ENCODE data around the gene TP53I11. TPM values are rescaled to one million over a fixed set of nuclear protein-coding genes. Genes with fewer than 3 reads are reported as not detected.
A peak's percentile ranks its signal among the peaks of the same experiment; 100 is the strongest.

TP53I11 gene
- total and polyA plus RNA-seq, 2 donors (not counting 3 experiments of a cell fraction or from before 2014, with no cell fraction given): 31.5 to 79.4 TPM

DNA sequence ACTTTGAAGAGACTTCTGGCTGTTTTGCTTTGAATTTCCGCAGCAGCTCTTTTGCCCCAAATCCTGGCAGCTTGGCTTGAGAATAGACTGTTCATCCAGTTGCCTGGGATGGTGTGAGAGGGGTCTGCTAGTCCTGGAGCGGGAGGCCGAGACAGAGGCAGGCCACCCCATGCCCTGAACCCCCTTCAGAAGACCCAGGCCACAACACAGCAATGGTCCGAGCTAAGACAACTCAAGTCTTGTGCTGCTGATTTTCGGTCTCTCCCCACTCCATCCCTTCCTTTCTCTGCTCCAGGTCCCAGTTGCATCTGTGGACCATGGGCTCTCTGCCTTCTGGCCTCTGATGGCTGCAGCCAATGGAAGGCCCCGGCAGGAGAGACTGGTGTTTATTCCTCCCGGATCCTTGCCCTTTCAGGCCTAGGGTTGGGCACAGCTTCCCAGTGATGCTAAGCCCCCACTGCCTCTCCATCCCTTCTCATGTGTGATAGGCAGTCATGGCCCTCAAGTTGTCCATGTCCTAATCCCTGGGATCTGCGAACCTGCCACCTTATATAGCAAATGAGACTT is 31.9 kb upstream of the TP53I11 start:
- POLR2A ChIA-PET: no interaction called here
- H3K79me2 ChIP-seq (ENCODE audit: control insufficient read depth, insufficient read depth, low read length): no peaks in the 10 kb centered on the region
- H3K27ac ChIP-seq (ENCODE audit: insufficient read depth, low read depth, low read length): no peak overlapping the region
- no peak for TF ChIP-seq JUN (IDR thresholded peaks at IDR 0.05; ENCODE audit: borderline replicate concordance, insufficient read depth, insufficient read length, low read depth)
- TF ChIP-seq GATA2 (IDR thresholded peaks at IDR 0.05; ENCODE audit: insufficient read depth, insufficient read length, low read depth, low read length): no peak
- TF ChIP-seq POLR2AphosphoS5 (IDR thresholded peaks at IDR 0.05; ENCODE audit: insufficient read depth, low read depth, low read length): no peak
- no peak overlapping the region for H3K4me2 ChIP-seq (ENCODE audit: insufficient read depth, low read length)
- dilution Hi-C loops (cut with MboI; ENCODE audit: extremely low pct_ligation_motif_present, low sequenced_read_pairs) (no loop called here), intact Hi-C loops (cut with micrococcal nuclease) (loop anchor here (5.0 kb wide), 1 partner anchor 45 kb away; no protein-coding TSS in a partner anchor)
- BruUV-seq (replicated peaks): no TSS peak
- peaks cover 35% of the 10 kb centered on the region for H3K4me1 ChIP-seq (ENCODE audit: control insufficient read depth, extremely low read depth, insufficient read depth, low read length)
- H3K4me3 ChIP-seq (replicated peaks in 1 of 3; ENCODE audit: insufficient read depth in 1 of 3, low read depth in 1 of 3, low read length in 3 of 3): no peak overlapping the region
- no peak for DNase-seq (ENCODE audit: low read depth, low spot score)
- no peaks in the 10 kb centered on the region for H4K20me1 ChIP-seq (replicated peaks; ENCODE audit: control insufficient read depth, extremely low read depth, insufficient read depth, low read length)
- H2AFZ ChIP-seq (ENCODE audit: low read depth, low read length): no peak overlapping the region
- CTCF ChIA-PET: interaction anchor here (0.9 to 1.7 kb wide), 3 partner anchors 46 to 365 kb away, joined by 3 to 9 read pairs (median 5); no protein-coding TSS in a partner anchor
- peaks cover 0 to 2% of the 10 kb centered on the region in 2 experiments for H3K27me3 ChIP-seq (ENCODE audit: control insufficient read depth in 2 of 2, insufficient read depth in 2 of 2, low read length in 2 of 2)
- no peak for FAIRE-seq
- no peaks in the 10 kb centered on the region for H3K9me3 ChIP-seq (replicated peaks; ENCODE audit: control insufficient read depth, insufficient read depth, low read length)
- no peak overlapping the region for H3K9ac ChIP-seq (replicated peaks; ENCODE audit: extremely low read depth, insufficient read depth, low read length)
- H3K36me3 ChIP-seq (ENCODE audit: control insufficient read depth in 2 of 2, extremely low read depth in 1 of 2, insufficient read depth in 2 of 2, low read length in 2 of 2): no peaks in the 10 kb centered on the region
- H3K9me1 ChIP-seq (replicated peaks; ENCODE audit: control insufficient read depth, extremely low read depth, insufficient read depth, low read length): no peaks in the 10 kb centered on the region

DNA sequence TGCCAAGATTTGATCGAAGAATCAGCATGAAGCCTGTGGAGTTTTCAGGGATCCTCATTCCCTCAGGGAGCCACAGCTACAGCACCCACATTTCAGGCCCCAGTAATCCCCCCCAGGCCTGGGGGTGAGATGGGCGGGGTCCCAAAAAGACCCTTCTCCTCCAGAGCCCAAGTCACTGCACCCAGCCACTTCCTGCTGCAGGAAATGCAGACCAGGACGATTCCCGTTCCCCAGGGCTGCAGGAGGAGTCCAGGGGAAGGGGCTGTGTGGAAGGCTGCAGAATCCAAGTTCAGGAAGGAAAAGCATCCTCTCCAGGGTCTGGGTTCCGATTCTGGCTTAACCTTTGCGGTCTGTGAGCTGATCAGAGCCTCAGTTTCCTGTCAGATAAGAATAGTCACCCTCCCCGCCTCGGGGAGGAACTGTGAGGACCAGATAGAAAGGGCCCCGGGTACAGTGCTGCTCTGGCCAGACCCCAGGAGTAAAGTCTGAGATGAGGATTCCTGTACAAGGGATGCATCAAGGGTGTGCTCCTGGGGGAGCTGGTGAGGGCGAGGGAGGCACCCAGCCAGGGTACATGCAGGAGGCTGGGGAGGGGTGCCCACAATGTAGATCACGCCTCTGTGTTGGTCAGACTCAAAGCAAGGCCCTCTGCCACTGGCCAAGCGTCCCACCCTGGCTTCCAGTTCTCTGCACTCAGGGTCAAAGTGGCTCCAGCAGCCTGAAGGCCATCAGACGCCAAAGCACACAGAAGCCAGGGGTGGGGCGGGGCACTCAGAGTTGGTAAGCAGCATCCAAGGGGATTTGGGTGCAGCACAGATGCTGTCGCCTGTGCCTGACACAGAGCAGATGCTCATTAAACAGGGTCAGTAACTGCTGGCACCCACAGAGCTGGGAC is 30.1 kb upstream of the TP53I11 start:
- no peak overlapping the region for H2AFZ ChIP-seq (ENCODE audit: low read depth, low read length)
- peaks cover 42% of the 10 kb centered on the region for H3K4me1 ChIP-seq (ENCODE audit: control insufficient read depth, extremely low read depth, insufficient read depth, low read length)
- no peak overlapping the region for H3K9ac ChIP-seq (replicated peaks; ENCODE audit: extremely low read depth, insufficient read depth, low read length)
- H3K27me3 ChIP-seq (ENCODE audit: control insufficient read depth in 2 of 2, insufficient read depth in 2 of 2, low read length in 2 of 2): peaks cover 0 to under 1% of the 10 kb centered on the region in 2 experiments
- ChIA-PET POLR2A (no interaction called here), CTCF (interaction anchor here (0.7 to 2.2 kb wide), 7 partner anchors 8 to 130 kb away, joined by 3 to 16 read pairs (median 4); partner anchors contain the start of gene TP53I11)
- TF ChIP-seq POLR2AphosphoS5 (IDR thresholded peaks at IDR 0.05; ENCODE audit: insufficient read depth, low read depth, low read length) (no peak), GATA2 (IDR thresholded peaks at IDR 0.05; ENCODE audit: insufficient read depth, insufficient read length, low read depth, low read length) (peak; percentile 48)
- H3K4me3 ChIP-seq (replicated peaks in 1 of 3; ENCODE audit: insufficient read depth in 1 of 3, low read depth in 1 of 3, low read length in 3 of 3): no peak overlapping the region
- BruUV-seq (replicated peaks): no TSS peak
- no peaks in the 10 kb centered on the region for H3K9me3 ChIP-seq (replicated peaks; ENCODE audit: control insufficient read depth, insufficient read depth, low read length)
- intact Hi-C loops (cut with micrococcal nuclease) (loop anchor here (5.0 kb wide), 1 partner anchor 43 kb away; no protein-coding TSS in a partner anchor), dilution Hi-C loops (cut with MboI; ENCODE audit: extremely low pct_ligation_motif_present, low sequenced_read_pairs) (no loop called here)
- no peak overlapping the region for H3K4me2 ChIP-seq (ENCODE audit: insufficient read depth, low read length)
- DNase-seq (ENCODE audit: low read depth, low spot score) (no peak), FAIRE-seq (peak; percentile 73)
- H4K20me1 ChIP-seq (replicated peaks; ENCODE audit: control insufficient read depth, extremely low read depth, insufficient read depth, low read length): no peaks in the 10 kb centered on the region
- no peaks in the 10 kb centered on the region for H3K79me2 ChIP-seq (ENCODE audit: control insufficient read depth, insufficient read depth, low read length)
- no peaks in the 10 kb centered on the region for H3K9me1 ChIP-seq (replicated peaks; ENCODE audit: control insufficient read depth, extremely low read depth, insufficient read depth, low read length)
- H3K27ac ChIP-seq (ENCODE audit: insufficient read depth, low read depth, low read length): peak overlapping the region; percentile 10
- H3K36me3 ChIP-seq (ENCODE audit: control insufficient read depth in 2 of 2, extremely low read depth in 1 of 2, insufficient read depth in 2 of 2, low read length in 2 of 2): no peaks in the 10 kb centered on the region

All from endothelial cell of umbilical vein (primary cell).